RCC 7860 (cell line): ENCODE data around the gene PLA2G4B.

Experiments used
- DNase-seq: peaks from one replicate; pipeline ENCODE4 v3.0.0-alpha.2; 2015; ENCODE audit warnings: low spot score
- FAIRE-seq: peaks from 2 replicates; lab custom pipeline; 2012; peaks lifted over from hg19 to GRCh38; lab: Jason Lieb, UNC

Gene PLA2G4B

GRCh38 chr15:41883484-41883825, 44.8 kb downstream of the PLA2G4B start:
- DNase-seq, result no peak

GRCh38 chr15:41884458-41884857, 45.8 kb downstream of the PLA2G4B start:
- DNase-seq, result no peak
- FAIRE-seq, result no peak

More at GRCh38 chr15:41883484-41883825, 44.8 kb downstream of the PLA2G4B start:
- FAIRE-seq, result no peak

DNA sequence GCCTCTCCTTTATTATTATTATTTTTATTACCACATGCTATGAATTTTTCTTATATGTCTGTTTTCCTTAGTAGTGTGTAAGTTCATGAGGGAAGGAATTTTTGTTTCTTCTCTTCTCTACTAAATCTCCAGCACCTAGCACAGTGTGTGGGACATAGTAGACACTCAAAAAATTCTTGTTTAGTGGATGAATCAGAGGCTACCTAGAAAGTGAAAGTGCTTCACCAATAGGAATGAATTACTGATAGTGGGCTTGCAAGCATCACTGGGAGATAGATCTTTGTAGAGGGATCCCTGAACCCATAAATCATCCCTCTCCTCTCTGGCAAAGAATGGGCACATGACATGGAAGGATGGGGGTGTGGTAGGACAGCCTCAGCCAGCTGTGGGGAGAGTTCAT, 46.7 kb downstream of the PLA2G4B start:
- DNase-seq, result no peak
- no peak for FAIRE-seq

DNA sequence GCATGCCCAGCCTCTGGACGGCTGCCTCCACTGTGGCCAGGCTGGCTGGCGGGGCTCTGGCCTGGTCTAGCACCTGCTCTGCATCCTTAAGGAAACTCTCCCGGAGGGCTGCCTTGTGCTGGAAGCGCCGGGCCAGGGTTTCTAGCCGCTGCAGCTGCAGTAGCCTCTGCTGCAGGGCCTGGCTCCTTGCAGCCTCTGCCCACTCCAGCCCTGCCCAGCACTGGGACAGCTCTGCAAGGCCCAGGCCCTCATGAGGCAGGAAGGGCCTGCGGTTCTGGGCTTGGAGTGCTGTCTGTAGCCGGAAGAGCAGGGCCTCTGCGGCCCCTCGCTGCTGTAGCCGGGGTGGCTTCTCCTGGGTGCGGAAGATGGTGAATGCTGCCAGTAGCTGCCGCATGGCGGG, 47.2 kb downstream of the PLA2G4B start:
- FAIRE-seq (no peak), DNase-seq (no peak)

DNA sequence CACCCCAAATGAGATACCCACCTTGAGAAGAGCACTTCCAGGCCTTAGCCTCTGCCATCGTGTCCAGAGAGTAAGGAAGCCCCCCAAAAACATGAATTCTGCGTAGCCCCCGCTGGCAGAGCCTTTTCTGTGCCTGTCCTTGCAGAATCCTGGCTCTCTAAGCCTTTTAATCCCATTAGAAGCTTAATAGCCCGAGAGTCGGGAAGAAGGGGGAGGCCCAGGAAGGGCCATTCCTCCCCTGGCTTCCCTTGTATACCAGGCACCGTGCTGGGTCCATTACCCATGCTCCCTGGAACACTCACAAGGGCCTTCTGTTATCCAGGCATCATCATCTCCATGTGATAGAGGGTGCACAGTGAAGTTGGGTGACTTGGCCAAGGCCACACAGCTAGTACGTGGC, 48.1 kb downstream of the PLA2G4B start:
- DNase-seq (no peak), FAIRE-seq (no peak)

- no peak for FAIRE-seq
- no peak for DNase-seq
Measured at GRCh38 chr15:41887161-41887560, 48.5 kb downstream of the PLA2G4B start.

DNA sequence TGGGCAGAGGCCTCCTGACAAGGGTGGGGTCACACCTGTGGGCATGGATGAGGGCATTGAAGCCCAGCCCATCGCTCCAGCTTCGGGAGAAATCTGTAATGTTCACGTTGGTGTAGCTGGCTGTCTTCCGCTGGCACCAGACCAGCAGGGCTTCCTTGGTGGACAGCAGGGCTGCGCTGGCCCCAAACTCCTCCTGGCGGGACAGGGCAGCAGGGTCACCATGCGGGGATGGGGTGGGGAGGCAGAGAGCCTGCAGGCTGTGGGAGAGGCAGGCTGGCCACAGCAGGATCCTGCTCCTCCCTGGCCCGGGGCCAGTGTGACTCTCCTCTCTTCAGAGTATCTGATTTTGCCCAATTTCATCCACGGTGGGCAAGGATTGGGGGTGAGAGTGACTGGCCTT, 49.2 kb downstream of the PLA2G4B start:
- FAIRE-seq, result no peak
- no peak for DNase-seq

DNA sequence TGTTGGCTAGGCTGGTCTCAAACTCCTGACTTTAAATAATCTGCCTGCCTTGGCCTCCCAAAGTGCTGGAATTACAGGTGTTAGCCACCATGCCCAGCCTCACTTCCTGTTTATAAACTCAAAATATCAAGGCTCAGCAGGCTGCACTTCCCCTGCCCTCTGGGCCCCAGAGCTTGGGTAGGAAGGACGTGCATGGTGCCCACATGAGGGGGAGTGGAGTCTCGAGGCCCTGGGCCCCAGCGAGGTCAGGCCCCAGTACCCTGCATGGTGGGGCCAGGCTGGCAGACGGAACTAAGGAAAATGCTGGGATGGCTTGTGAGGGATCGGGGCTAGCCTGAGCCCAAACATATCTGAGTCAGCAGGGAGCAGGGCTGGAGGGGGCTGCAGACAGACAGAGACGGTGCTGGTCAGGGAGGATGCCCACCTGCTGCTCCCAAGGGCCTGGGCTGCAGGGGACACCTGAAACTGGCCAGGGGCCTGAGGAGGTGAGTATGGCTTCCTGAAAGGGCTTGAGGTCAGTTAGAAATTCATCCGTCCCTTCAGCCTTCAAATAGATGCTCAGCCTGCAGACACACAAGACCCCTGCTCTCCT, 50.1 kb downstream of the PLA2G4B start:
- no peak for DNase-seq
- no peak for FAIRE-seq

DNA sequence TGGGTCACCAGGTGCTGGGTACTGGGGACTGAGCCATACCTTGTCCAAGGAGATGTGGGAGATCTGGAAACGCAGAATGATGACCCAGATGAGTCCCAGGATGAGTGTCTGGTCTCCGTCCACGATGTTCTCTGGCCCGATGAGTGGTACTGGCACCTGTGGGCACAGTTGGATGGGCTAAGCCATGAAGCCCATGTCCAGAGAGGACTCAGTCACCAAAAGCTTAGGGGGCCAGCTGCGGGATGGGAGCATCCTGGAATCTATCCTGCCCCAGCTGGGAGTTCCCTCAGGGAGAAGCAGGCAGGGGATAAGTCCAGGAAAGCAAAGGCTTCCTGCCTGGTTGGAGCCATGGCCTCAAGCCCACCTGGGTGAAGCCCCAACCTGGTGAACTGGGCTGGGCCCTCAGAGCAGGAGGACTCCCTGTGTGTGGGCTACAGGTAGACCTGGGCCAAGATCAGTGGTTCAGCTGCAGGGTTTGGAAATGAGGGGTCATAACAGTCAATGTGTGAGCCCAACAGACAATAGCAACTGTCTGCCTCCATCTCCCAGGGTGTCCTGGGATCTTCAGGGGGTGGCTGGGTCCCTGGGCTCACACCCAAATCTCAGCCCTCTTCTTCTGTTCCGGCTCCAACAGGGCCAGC, 51.5 kb downstream of the PLA2G4B start:
- FAIRE-seq (no peak), DNase-seq (no peak)

GRCh38 chr15:41891226-41891625, 52.6 kb downstream of the PLA2G4B start:
- DNase-seq (no peak), FAIRE-seq (no peak)

DNA sequence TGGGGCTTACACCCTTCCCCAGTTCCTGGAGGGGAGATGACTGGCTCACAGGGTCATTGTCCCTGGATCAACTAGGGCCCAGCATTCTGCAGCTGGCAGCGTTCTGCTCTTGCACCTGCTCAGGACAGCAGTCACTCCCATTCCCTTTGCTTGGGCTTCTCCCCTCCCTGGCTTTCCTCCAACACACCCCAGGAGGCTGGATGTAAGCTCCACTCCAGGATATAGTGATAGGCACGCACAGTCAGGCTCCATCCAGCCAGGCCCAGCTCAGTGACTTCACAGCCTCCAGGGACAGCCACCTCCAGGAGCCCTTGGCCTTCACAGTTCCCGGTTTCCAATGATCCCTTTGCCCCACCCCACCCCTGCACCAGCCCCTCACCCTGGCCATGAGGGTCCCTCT, 53.3 kb downstream of the PLA2G4B start:
- no peak for FAIRE-seq
- no peak for DNase-seq

GRCh38 chr15:41892621-41893421, 54.2 kb downstream of the PLA2G4B start:
- no peak for FAIRE-seq
- no peak for DNase-seq

GRCh38 chr15:41893422-41894250, 55.0 kb downstream of the PLA2G4B start, which contains the start of gene SPTBN5:
SPTBN5 (minus strand) TSS chr15:41894053; CDS start chr15:41893497, 556 bp downstream.
- DNase-seq (no peak), FAIRE-seq (no peak)

- DNase-seq, result no peak
- FAIRE-seq, result no peak
Measured at GRCh38 chr15:41894251-41894790, 55.7 kb downstream of the PLA2G4B start.

- peak; percentile 88 for DNase-seq
Measured at GRCh38 chr15:41894791-41895463, 56.3 kb downstream of the PLA2G4B start.

GRCh38 chr15:41895491-41895890, 56.8 kb downstream of the PLA2G4B start:
- DNase-seq (no peak), FAIRE-seq (no peak)

More at GRCh38 chr15:41894791-41895463, 56.3 kb downstream of the PLA2G4B start:
- FAIRE-seq, result peak; percentile 79

DNA sequence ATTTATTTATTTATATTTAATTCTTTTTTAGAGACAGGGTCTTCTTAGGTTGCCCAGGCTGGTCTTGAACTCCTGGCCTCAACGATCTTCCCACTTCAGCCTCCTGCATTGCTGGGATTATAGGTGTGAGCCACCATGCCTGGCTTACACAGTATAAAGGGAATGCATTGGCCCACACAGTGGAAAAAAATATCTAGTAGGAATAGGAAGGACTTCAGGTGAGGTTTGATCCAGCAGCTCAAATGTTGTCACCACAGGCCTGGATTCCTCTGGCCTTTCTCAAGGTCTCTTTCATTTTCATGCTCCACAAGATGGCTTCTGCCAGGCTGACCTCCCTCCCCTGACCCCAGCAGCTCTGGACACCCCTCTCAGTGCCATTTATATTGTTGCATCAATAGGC, 57.3 kb downstream of the PLA2G4B start:
- FAIRE-seq, result no peak
- DNase-seq, result no peak

GRCh38 chr15:41896566-41896965, 57.9 kb downstream of the PLA2G4B start:
- FAIRE-seq (no peak), DNase-seq (no peak)

DNA sequence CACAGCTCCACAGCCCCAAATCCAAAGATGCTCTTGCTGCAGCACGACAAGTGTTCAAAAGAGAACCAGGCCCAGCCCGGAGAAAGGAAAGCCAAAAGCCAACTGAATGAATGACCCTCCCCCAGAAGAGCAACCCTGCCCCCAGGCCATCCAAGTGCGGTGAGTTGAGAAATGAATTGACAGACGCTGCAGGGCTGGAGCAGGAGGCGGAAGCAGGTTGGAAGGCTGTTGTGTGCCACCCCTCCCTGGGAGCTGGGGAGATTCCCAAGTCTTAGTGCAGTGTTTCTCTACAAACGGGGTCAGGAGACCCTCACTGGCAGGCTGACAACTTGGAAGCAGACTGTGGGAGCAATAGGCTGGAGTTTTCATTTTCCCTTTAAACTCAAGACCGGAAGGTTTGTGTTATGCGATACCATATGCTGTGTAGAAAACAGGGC, 58.7 kb downstream of the PLA2G4B start:
- DNase-seq, result no peak
- no peak for FAIRE-seq
